SKM-1 treated with dmso at 0.1 percent for 144 hours (cell line): ENCODE measurements around the gene PTPRM.

ENCODE experiments used
- DNase-seq: peaks from one replicate; lab custom pipeline; 2025; ENCODE audit not compliant: unreplicated experiment; lab: John Stamatoyannopoulos, UW

PTPRM gene

GRCh38 chr18:7844418-7844817 lies 277.3 kb downstream of the PTPRM start:
- DNase-seq, result no peak

GRCh38 chr18:7846335-7846734 lies 279.2 kb downstream of the PTPRM start:
- no peak for DNase-seq

DNA sequence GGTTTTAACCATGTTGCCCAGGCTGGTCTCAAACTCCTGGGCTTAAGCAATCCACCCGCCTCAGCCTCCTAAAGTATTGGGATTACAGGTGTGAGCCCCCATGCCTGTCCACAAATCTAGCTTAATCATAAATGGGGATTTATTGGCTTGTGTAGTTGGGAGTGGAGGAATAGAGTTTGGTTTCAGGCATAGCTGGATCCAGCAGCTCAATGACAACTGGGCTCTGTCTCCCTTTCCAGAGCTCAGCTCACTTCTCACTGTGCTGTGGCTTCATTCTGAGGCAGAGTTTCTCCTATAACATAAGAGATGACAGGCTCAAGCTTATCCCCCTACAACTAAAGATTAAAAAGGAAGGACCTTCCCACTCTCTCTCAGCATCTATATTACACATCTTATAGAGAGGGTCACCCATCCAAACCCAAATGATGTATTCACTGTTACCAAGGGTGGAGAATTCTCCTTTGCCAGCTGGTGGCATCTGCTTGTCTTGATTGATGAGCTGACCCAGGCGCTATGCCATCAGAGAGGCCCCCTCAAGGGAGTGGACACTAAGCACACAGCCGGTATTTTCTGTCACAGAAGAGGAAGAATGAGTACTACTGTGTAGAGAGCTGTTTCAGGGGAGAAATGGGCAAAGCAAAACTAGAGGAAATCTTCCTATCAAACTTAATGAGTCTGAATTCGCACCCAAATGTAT lies 280.4 kb downstream of the PTPRM start:
- DNase-seq, result no peak

DNA sequence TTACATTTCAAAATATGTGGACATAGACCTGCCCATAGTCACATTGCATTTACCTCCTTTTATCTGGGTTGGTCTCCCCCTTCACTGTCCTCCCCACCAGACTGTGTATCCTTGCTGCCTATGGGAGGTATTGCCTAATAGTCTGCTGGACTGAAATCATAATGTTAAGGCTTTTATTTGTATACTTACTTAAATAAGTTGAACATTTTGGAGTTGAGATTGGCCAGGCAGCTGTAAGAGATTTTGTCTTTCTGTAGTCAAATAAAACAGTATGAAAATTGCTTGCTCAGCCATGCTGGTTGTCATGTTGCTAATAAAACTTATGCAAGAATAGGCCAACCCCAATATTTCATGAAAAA lies 280.9 kb downstream of the PTPRM start:
- no peak for DNase-seq

DNA sequence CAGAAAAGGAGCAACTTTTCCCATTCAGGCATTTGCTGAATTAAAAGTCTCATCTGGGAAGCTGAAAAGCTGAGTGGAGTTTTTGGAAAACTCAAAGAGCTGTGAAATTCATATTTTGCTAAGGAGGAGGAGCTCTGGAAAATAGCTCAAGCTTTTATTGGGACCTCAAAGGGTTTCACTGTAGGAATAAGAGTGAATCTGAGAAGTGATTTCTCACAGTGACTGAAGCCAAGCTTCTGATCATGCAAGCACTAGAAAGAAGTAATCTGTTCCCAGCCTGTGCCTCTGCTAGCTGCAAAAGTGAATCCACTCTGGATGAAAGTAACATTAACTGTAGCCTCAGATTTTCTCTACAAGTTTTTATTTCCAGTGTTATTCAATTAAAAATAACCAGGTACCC lies 283.3 kb downstream of the PTPRM start:
- no peak for DNase-seq

DNA sequence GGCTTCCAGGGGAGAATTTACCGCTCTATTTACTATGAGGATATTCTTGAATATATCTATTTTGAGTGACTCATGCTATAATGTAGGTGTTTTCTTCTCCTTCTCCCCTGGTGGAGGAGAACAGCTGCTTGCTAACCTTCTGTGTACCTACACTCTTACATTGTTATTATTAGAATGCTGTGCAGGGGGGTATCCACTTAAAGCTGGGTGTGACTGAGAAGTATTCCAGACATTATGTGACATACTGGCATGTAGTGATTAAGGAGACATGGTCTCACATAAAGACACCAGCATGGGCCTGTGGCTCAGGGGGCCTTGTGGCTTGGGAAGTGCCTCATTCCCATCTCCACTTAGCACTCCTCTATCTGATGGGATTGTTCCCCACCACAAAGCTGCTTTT lies 287.9 kb downstream of the PTPRM start:
- DNase-seq, result no peak

GRCh38 chr18:7855671-7856070 lies 288.6 kb downstream of the PTPRM start:
- no peak for DNase-seq

DNA sequence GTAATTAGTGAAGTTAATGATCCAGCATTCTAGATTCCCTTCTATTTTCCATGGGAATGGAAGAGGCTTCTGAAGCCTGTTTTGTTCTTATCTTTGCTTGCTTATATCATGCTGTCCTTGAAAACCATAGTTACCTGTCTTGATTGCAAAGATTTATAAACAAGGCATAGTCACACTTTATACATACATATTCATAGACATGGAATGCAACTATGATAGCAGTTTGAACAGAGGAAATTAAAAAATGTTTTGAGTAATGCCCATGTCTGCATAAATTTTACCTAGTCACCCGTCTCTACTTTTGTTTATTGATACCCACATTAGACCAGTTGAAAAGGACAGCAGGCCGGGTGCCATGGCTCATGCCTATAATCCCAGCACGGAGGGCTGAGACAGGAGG lies 289.0 kb downstream of the PTPRM start:
- DNase-seq, result no peak

DNA sequence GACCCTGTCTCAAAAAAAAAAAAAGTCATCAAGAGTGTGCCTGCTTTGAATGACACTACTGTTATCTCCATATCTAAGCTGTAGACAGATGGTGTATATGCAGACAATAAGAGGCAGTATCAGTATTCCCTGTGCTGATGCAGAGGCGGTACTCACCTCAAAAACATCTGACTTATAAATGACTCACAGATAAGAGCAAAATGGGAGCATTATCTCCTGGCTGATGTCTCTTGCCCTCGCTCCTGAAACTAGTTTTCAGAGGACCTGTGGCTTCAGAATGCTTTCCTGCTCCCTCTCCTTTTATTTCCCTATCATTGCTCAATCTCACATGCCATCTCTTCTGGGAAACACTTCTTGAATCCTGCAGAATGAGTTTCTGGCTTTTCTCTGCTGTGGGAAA lies 289.6 kb downstream of the PTPRM start:
- no peak for DNase-seq

DNA sequence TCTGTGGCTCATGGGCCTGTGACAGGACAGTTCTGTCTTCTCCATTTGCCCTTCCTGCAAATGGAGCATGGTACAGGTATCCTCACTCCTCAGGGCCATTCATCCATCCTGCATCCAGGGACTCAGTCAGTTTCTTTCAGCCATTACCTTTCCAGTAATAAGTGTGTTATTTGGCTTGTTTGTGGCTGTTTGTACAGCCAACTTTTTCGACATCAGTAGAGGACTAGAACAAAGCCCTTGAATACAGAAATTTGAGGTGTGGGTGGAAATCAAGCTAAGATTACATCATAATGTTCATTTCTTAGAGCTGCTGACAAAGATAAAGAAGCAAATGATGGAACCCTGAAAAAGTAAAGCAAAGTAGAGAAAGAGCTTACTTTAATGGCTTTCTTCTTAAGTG lies 290.4 kb downstream of the PTPRM start:
- DNase-seq, result no peak

- DNase-seq, result no peak
Measured at GRCh38 chr18:7859122-7859521, 292.0 kb downstream of the PTPRM start.

GRCh38 chr18:7870266-7870665 lies 303.1 kb downstream of the PTPRM start:
- no peak for DNase-seq

DNA sequence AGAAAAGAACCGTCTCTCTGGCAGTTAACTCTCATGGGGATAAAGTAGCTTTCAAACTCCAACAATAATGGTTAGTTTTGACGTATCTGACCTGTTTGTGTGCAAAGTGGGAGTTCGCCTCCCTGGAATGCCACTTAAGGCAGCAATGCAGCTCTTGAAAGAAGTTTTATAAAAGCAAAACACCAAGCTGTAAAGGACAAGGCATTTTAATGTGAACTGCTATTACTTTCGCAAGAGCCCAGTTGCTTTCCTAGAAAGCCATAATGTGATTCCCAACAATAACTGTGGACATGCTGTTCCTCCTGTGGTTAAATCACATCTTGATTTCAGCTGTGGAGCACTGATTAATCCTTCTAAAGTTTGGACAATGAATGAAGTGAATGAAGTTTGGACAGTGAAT lies 303.7 kb downstream of the PTPRM start:
- no peak for DNase-seq

- no peak for DNase-seq
Measured at GRCh38 chr18:7871560-7872456, 304.7 kb downstream of the PTPRM start.

- no peak for DNase-seq
Measured at GRCh38 chr18:7872569-7872968, 305.5 kb downstream of the PTPRM start.

DNA sequence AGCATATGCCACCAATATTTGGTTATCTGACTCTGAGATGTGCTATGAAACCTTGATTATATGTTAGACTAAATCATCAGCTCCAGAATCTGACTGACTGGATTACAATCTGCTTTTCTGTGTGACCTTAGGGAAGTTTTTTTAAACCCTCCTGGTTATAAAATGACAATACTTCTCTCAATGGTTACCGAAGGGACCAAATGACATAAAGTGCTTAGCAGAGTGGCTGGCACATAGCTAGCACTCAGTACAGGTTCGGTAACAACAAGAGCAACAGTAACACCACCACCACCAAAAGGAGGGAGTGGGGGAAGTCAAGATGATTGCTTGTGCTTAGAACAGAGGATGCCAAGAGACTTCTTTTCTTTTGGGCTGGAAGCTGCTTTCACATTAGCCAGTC lies 306.2 kb downstream of the PTPRM start:
- no peak for DNase-seq

GRCh38 chr18:7876354-7877104 lies 309.4 kb downstream of the PTPRM start:
- no peak for DNase-seq

GRCh38 chr18:7877609-7878008 lies 310.5 kb downstream of the PTPRM start:
- DNase-seq, result no peak

- no peak for DNase-seq
Measured at GRCh38 chr18:7878265-7879211, 311.4 kb downstream of the PTPRM start.

DNA sequence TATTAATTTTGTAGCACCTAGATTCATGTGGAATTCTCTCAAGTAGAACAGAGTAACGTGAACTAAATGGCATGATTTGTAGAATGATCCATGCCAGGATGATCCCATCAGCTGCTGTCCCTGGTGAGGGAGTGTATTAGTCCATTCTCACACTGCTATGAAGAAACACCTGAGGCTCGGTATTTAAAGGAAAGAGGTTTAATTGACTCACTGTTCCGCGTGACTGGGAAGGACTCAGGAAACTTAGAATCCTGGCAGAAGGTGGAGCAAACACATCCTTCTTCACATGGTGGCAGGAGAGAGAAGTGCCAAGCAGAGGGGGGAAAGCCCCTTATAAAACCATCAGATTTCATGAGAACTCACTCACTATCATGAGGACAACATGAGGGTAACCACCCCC lies 312.6 kb downstream of the PTPRM start:
- no peak for DNase-seq

DNA sequence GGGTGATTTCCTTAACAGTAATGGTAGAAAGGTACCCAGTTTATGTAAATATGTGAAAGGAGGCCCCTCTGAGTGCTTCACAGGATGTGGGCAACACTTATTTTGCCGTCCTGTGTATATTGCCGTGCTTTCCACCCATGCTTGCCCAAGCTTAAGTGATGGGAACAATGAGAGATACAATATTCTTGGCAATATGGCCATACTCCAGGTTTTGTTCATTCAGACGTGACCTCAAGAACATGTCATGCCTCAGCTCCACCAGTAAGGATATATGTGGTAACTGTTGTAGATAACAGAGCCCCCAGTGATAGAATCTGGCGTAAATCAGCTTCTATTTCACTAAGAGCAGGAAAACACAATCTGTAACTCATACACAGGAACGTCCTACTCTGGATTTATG lies 318.7 kb downstream of the PTPRM start:
- no peak for DNase-seq
